HUES64 (cell line): Measurements from ENCODE around the gene LRP3.

Source experiments
- H3K27ac ChIP-seq: 2 replicates; pipeline ENCODE4 v1.7.0; 2013; ENCODE audit warnings: low read depth, low read length, inconsistent platforms
- H3K27me3 ChIP-seq: 2 replicates; pipeline ENCODE4 v1.6.1; 2013; ENCODE audit warnings: mild to moderate bottlenecking, low read length; ENCODE audit not compliant: insufficient read depth
- H3K36me3 ChIP-seq: 2 replicates; pipeline ENCODE4 v1.6.1; 2013; ENCODE audit warnings: mild to moderate bottlenecking, low read length; ENCODE audit not compliant: insufficient read depth
- H3K4me1 ChIP-seq: 2 replicates; pipeline ENCODE4 v1.6.1; 2013; ENCODE audit warnings: mild to moderate bottlenecking, low read length, moderate library complexity; ENCODE audit not compliant: insufficient read depth
- H3K4me3 ChIP-seq: 2 replicates; pipeline ENCODE4 v1.5.1; 2013; ENCODE audit warnings: mild to moderate bottlenecking, low read length, moderate library complexity
- H3K9ac ChIP-seq: 2 replicates; pipeline ENCODE4 v1.6.1; 2013; ENCODE audit warnings: mild to moderate bottlenecking, low read depth, low read length
- H3K9me3 ChIP-seq: 2 replicates; pipeline ENCODE4 v1.6.1; 2013; ENCODE audit warnings: low read depth, low read length; ENCODE audit not compliant: insufficient read depth
- WGBS: fragments of 150-250, 120-280 bp; methylation state at CpG from one replicate; pipeline ENCODE4 v1.1.7; 2013; ENCODE audit warnings: missing lambda C conversion rate; 5-methylcytosine and 5-hydroxymethylcytosine counted together

The LRP3 gene

GRCh38 chr19:33241530-33242101 is 47.5 kb downstream of the LRP3 start:
- 52% methylated on average over 22 of the region's 22 CpGs for whole genome bisulfite sequencing
- peaks cover 8% of the 10 kb centered on the region; the same call in 1 of the 2 replicates for H3K9me3 ChIP-seq
- H3K9ac ChIP-seq, result no peak overlapping the region
- no peak overlapping the region for H3K27ac ChIP-seq
- H3K4me3 ChIP-seq, result no peak overlapping the region
- H3K27me3 ChIP-seq, result no peaks in the 10 kb centered on the region
- H3K4me1 ChIP-seq, result no peaks in the 10 kb centered on the region
- no peaks in the 10 kb centered on the region for H3K36me3 ChIP-seq

GRCh38 chr19:33242131-33242530 is 48.0 kb downstream of the LRP3 start:
- H3K4me1 ChIP-seq, result no peaks in the 10 kb centered on the region
- H3K4me3 ChIP-seq, result no peak overlapping the region
- no peaks in the 10 kb centered on the region for H3K27me3 ChIP-seq
- WGBS, result 93% methylated on average over 8 of the region's 10 CpGs
- H3K9ac ChIP-seq, result no peak overlapping the region
- no peaks in the 10 kb centered on the region for H3K36me3 ChIP-seq
- H3K9me3 ChIP-seq, result peaks cover 8% of the 10 kb centered on the region; the same call in 1 of the 2 replicates
- no peak overlapping the region for H3K27ac ChIP-seq

GRCh38 chr19:33242911-33243310 is 48.8 kb downstream of the LRP3 start:
- Histone ChIP-seq H3K9me3 (peaks cover 8% of the 10 kb centered on the region; the same call in 1 of the 2 replicates), H3K36me3 (no peaks in the 10 kb centered on the region), H3K27ac (no peak overlapping the region), H3K4me1 (no peaks in the 10 kb centered on the region), H3K9ac (no peak overlapping the region), H3K4me3 (no peak overlapping the region), H3K27me3 (no peaks in the 10 kb centered on the region)
- WGBS, result 85% methylated on average over 6 of the region's 6 CpGs

GRCh38 chr19:33245948-33246708 is 52.0 kb downstream of the LRP3 start:
- no peaks in the 10 kb centered on the region for H3K4me1 ChIP-seq
- WGBS, result 88% methylated on average over 7 of the region's 7 CpGs
- H3K27ac ChIP-seq, result no peak overlapping the region
- no peak overlapping the region for H3K9ac ChIP-seq
- no peaks in the 10 kb centered on the region for H3K27me3 ChIP-seq
- H3K9me3 ChIP-seq, result peaks cover 8% of the 10 kb centered on the region; the same call in 1 of the 2 replicates
- H3K4me3 ChIP-seq, result no peak overlapping the region
- H3K36me3 ChIP-seq, result no peaks in the 10 kb centered on the region

GRCh38 chr19:33246709-33247440 is 52.7 kb downstream of the LRP3 start:
- Histone ChIP-seq H3K27ac (no peak overlapping the region), H3K27me3 (no peaks in the 10 kb centered on the region), H3K4me3 (no peak overlapping the region), H3K4me1 (no peaks in the 10 kb centered on the region), H3K9me3 (peaks cover 8% of the 10 kb centered on the region; the same call in 1 of the 2 replicates), H3K36me3 (no peaks in the 10 kb centered on the region), H3K9ac (no peak overlapping the region)
- WGBS, result 88% methylated on average over 7 of the region's 7 CpGs

GRCh38 chr19:33247441-33247819 is 53.3 kb downstream of the LRP3 start:
- Histone ChIP-seq H3K9me3 (peaks cover 8% of the 10 kb centered on the region; the same call in 1 of the 2 replicates), H3K9ac (no peak overlapping the region), H3K36me3 (no peaks in the 10 kb centered on the region), H3K27ac (no peak overlapping the region), H3K27me3 (no peaks in the 10 kb centered on the region), H3K4me1 (no peaks in the 10 kb centered on the region), H3K4me3 (no peak overlapping the region)
- WGBS, result no CpG with 5 or more reads among the region's 1 CpG

- Histone ChIP-seq H3K4me3 (no peak overlapping the region), H3K27me3 (no peaks in the 10 kb centered on the region), H3K36me3 (no peaks in the 10 kb centered on the region), H3K9me3 (peaks cover 8% of the 10 kb centered on the region; the same call in 1 of the 2 replicates), H3K9ac (no peak overlapping the region), H3K27ac (no peak overlapping the region), H3K4me1 (no peaks in the 10 kb centered on the region)
- 88% methylated on average over 8 of the region's 8 CpGs for WGBS
Measured at GRCh38 chr19:33248104-33248503, 54.0 kb downstream of the LRP3 start.

- no peaks in the 10 kb centered on the region for H3K36me3 ChIP-seq
- no peak overlapping the region for H3K27ac ChIP-seq
- no peaks in the 10 kb centered on the region for H3K27me3 ChIP-seq
- no peaks in the 10 kb centered on the region for H3K4me1 ChIP-seq
- WGBS, result 74% methylated on average over 11 of the region's 11 CpGs
- H3K9ac ChIP-seq, result no peak overlapping the region
- peaks cover 8% of the 10 kb centered on the region; the same call in 1 of the 2 replicates for H3K9me3 ChIP-seq
- H3K4me3 ChIP-seq, result no peak overlapping the region
Measured at GRCh38 chr19:33248553-33248953, 54.4 kb downstream of the LRP3 start.

- H3K36me3 ChIP-seq, result no peaks in the 10 kb centered on the region
Measured at GRCh38 chr19:33248954-33249613, 55.0 kb downstream of the LRP3 start.

GRCh38 chr19:33249740-33250366 is 55.7 kb downstream of the LRP3 start:
- Histone ChIP-seq H3K4me3 (no peak overlapping the region), H3K27me3 (no peaks in the 10 kb centered on the region), H3K9ac (no peak overlapping the region), H3K9me3 (peaks cover 8% of the 10 kb centered on the region; the same call in 1 of the 2 replicates), H3K27ac (no peak overlapping the region), H3K36me3 (no peaks in the 10 kb centered on the region), H3K4me1 (no peaks in the 10 kb centered on the region)
- 79% methylated on average over 3 of the region's 3 CpGs for WGBS

More at GRCh38 chr19:33248954-33249613, 55.0 kb downstream of the LRP3 start:
- no peak overlapping the region for H3K27ac ChIP-seq
- no peak overlapping the region for H3K4me3 ChIP-seq
- H3K27me3 ChIP-seq, result no peaks in the 10 kb centered on the region
- 79% methylated on average over 28 of the region's 28 CpGs for WGBS
- H3K9ac ChIP-seq, result no peak overlapping the region
- peaks cover 8% of the 10 kb centered on the region; the same call in 1 of the 2 replicates for H3K9me3 ChIP-seq
- no peaks in the 10 kb centered on the region for H3K4me1 ChIP-seq
